ENCODE results near the gene NRG3.

DNA sequence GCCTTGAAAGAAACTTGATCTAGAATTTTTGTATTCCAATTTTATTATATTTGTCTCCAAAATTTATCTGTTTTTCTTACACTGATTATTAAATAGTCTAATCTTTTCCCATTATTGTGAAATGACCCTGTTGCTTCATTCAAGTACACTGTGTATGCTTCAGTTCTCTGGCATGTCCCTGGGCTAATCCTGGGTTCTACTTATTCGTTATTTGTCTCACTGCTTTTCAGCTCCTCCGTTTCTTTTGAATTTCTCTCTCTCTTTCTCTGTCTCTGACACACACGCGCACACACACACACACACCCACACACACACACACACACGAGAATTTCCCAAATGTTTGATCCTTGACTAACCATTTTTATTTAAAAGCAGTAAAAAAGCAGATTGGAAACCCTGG is 768.6 kb downstream of the NRG3 start:
- TF ChIP-seq POLR2AphosphoS5 (IDR thresholded peaks at IDR 0.05; ENCODE audit: low read depth, low read length) (no peak), SIN3A (IDR thresholded peaks at IDR 0.05; ENCODE audit: borderline replicate concordance, insufficient read depth, low read depth, low read length) (no peak)
- TF ChIP-seq, protein P1, sequence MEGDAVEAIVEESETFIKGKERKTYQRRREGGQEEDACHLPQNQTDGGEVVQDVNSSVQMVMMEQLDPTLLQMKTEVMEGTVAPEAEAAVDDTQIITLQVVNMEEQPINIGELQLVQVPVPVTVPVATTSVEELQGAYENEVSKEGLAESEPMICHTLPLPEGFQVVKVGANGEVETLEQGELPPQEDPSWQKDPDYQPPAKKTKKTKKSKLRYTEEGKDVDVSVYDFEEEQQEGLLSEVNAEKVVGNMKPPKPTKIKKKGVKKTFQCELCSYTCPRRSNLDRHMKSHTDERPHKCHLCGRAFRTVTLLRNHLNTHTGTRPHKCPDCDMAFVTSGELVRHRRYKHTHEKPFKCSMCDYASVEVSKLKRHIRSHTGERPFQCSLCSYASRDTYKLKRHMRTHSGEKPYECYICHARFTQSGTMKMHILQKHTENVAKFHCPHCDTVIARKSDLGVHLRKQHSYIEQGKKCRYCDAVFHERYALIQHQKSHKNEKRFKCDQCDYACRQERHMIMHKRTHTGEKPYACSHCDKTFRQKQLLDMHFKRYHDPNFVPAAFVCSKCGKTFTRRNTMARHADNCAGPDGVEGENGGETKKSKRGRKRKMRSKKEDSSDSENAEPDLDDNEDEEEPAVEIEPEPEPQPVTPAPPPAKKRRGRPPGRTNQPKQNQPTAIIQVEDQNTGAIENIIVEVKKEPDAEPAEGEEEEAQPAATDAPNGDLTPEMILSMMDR (IDR thresholded peaks at IDR 0.05): no peak
- TF ChIP-seq, protein P2, sequence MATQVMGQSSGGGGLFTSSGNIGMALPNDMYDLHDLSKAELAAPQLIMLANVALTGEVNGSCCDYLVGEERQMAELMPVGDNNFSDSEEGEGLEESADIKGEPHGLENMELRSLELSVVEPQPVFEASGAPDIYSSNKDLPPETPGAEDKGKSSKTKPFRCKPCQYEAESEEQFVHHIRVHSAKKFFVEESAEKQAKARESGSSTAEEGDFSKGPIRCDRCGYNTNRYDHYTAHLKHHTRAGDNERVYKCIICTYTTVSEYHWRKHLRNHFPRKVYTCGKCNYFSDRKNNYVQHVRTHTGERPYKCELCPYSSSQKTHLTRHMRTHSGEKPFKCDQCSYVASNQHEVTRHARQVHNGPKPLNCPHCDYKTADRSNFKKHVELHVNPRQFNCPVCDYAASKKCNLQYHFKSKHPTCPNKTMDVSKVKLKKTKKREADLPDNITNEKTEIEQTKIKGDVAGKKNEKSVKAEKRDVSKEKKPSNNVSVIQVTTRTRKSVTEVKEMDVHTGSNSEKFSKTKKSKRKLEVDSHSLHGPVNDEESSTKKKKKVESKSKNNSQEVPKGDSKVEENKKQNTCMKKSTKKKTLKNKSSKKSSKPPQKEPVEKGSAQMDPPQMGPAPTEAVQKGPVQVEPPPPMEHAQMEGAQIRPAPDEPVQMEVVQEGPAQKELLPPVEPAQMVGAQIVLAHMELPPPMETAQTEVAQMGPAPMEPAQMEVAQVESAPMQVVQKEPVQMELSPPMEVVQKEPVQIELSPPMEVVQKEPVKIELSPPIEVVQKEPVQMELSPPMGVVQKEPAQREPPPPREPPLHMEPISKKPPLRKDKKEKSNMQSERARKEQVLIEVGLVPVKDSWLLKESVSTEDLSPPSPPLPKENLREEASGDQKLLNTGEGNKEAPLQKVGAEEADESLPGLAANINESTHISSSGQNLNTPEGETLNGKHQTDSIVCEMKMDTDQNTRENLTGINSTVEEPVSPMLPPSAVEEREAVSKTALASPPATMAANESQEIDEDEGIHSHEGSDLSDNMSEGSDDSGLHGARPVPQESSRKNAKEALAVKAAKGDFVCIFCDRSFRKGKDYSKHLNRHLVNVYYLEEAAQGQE (IDR thresholded peaks at IDR 0.05; ENCODE audit: insufficient read depth in 1 of 2, low read depth in 2 of 2, low read length in 1 of 2): no peak

Measured in Panc1 (cell line).